NCI-H345 treated with DMSO at 0.1 percent for 48 hours (cell line): ENCODE data around the gene MC5R.

Experiments
- DNase-seq: peaks from one replicate; lab custom pipeline; 2025; ENCODE audit not compliant: unreplicated experiment; lab: John Stamatoyannopoulos, UW

Gene MC5R

GRCh38 chr18:13823707-13824395, at the start of gene MC5R:
TSS of gene MC5R (plus strand) at chr18:13824149. CDS start at chr18:13825766, 1,617 bp downstream.
- DNase-seq: peak; percentile 56

GRCh38 chr18:13775058-13775457, 48.9 kb upstream of the MC5R start:
- DNase-seq: no peak

- no peak for DNase-seq
Measured at GRCh38 chr18:13791181-13791580, 32.8 kb upstream of the MC5R start.

GRCh38 chr18:13793819-13794218, 30.1 kb upstream of the MC5R start:
- DNase-seq: no peak

- no peak for DNase-seq
Measured at GRCh38 chr18:13796515-13796914, 27.4 kb upstream of the MC5R start.

GRCh38 chr18:13797157-13797611, 26.8 kb upstream of the MC5R start:
- no peak for DNase-seq

GRCh38 chr18:13799396-13799795, 24.6 kb upstream of the MC5R start:
- no peak for DNase-seq

- DNase-seq: peak; percentile 36
Measured at GRCh38 chr18:13800505-13801259, 23.3 kb upstream of the MC5R start.

- no peak for DNase-seq
Measured at GRCh38 chr18:13801260-13801601, 22.7 kb upstream of the MC5R start.

- no peak for DNase-seq
Measured at GRCh38 chr18:13804305-13804704, 19.6 kb upstream of the MC5R start.

GRCh38 chr18:13808294-13809042, 15.5 kb upstream of the MC5R start:
- DNase-seq: no peak

GRCh38 chr18:13809043-13809430, 14.9 kb upstream of the MC5R start:
- no peak for DNase-seq

GRCh38 chr18:13809531-13810255, 14.3 kb upstream of the MC5R start:
- DNase-seq: no peak

- no peak for DNase-seq
Measured at GRCh38 chr18:13810950-13811485, 12.9 kb upstream of the MC5R start.

- no peak for DNase-seq
Measured at GRCh38 chr18:13811993-13812392, 12.0 kb upstream of the MC5R start.

GRCh38 chr18:13813271-13813849, 10.6 kb upstream of the MC5R start:
- peak; percentile 32 for DNase-seq

- DNase-seq: no peak
Measured at GRCh38 chr18:13826209-13826608, 2.3 kb downstream of the MC5R start.

- DNase-seq: no peak
Measured at GRCh38 chr18:13831864-13832508, 8.0 kb downstream of the MC5R start.

GRCh38 chr18:13834496-13835015, 10.6 kb downstream of the MC5R start:
- DNase-seq: no peak

- DNase-seq: no peak
Measured at GRCh38 chr18:13835202-13835601, 11.3 kb downstream of the MC5R start.
